SK-N-SH treated with all-trans-retinoic acid at 6 μM for 48 hours (cell line): ENCODE results near the gene CRIP3.

Experiments
- ATAC-seq: fragments of 200-7000 bp; cut with Tn5 transposase; 3 replicates; pipeline ENCODE4 v1.9.1; 2020; ENCODE audit warnings: mild to moderate bottlenecking, moderate library complexity
- ARNTL ChIP-seq: fragments of 450-650 bp; formaldehyde crosslinking; IDR thresholded peaks from 2 replicates; pipeline ENCODE4 v1.5.0; 2020; ENCODE audit warnings: low read depth, mild to moderate bottlenecking, moderate library complexity, borderline replicate concordance
- BACH2 ChIP-seq: fragments of 250-450 bp; sonication (Bioruptor Pico); IDR thresholded peaks from 2 replicates; pipeline ENCODE4 v1.9.0; 2021; ENCODE audit warnings: mild to moderate bottlenecking, borderline replicate concordance
- CSDC2 ChIP-seq: fragments of 250-450 bp; sonication (Bioruptor Pico); IDR thresholded peaks from 2 replicates; pipeline ENCODE4 v1.5.0; 2020; ENCODE audit warnings: mild to moderate bottlenecking, moderate library complexity
- ESRRG ChIP-seq: fragments of 250-450 bp; sonication (Bioruptor Pico); IDR thresholded peaks from 2 replicates; pipeline ENCODE4 v1.6.1; 2021; ENCODE audit warnings: mild to moderate bottlenecking
- GLIS3 ChIP-seq: fragments of 250-450 bp; sonication (Bioruptor Pico); IDR thresholded peaks from 2 replicates; pipeline ENCODE4 v1.5.0; 2020; ENCODE audit warnings: mild to moderate bottlenecking, moderate library complexity
- ISL1 ChIP-seq: fragments of 250-450 bp; sonication (Bioruptor Pico); IDR thresholded peaks from 2 replicates; pipeline ENCODE4 v2.1.2; 2022; ENCODE audit warnings: mild to moderate bottlenecking, moderate library complexity
- OSR1 ChIP-seq: fragments of 250-450 bp; sonication (Bioruptor Pico); IDR thresholded peaks from 2 replicates; pipeline ENCODE4 v1.8.0; 2022; ENCODE audit warnings: moderate library complexity, mild to moderate bottlenecking, inconsistent platforms
- PPARA ChIP-seq: fragments of 250-450 bp; sonication (Bioruptor Pico); IDR thresholded peaks from 2 replicates; pipeline ENCODE4 v1.5.0; 2020; ENCODE audit warnings: mild to moderate bottlenecking, borderline replicate concordance
- RARB ChIP-seq: fragments of 250-450 bp; sonication (Bioruptor Pico); IDR thresholded peaks from 2 replicates; pipeline ENCODE4 v1.8.0; 2021; ENCODE audit warnings: mild to moderate bottlenecking, moderate library complexity
- SNAI2 ChIP-seq: fragments of 250-450 bp; sonication (Bioruptor Pico); IDR thresholded peaks from 2 replicates; pipeline ENCODE4 v1.5.0; 2020; ENCODE audit warnings: mild to moderate bottlenecking, moderate library complexity
- TCF4 ChIP-seq: fragments of 250-450 bp; sonication (Bioruptor Pico); IDR thresholded peaks from 2 replicates; pipeline ENCODE4 v1.8.0; 2021; ENCODE audit warnings: mild to moderate bottlenecking, moderate library complexity, borderline replicate concordance
- TOX ChIP-seq: fragments of 250-450 bp; sonication (Bioruptor Pico); IDR thresholded peaks from 2 replicates; pipeline ENCODE4 v1.8.0; 2021; ENCODE audit warnings: mild to moderate bottlenecking, moderate library complexity, borderline replicate concordance
- ZC3H10 ChIP-seq: fragments of 250-450 bp; sonication (Bioruptor Pico); IDR thresholded peaks from 2 replicates; pipeline ENCODE4 v1.5.1; 2021; ENCODE audit warnings: mild to moderate bottlenecking, moderate library complexity
- ZFP3 ChIP-seq: fragments of 250-450 bp; sonication (Bioruptor Pico); IDR thresholded peaks from 2 replicates; pipeline ENCODE4 v1.5.0; 2020; ENCODE audit warnings: mild to moderate bottlenecking, moderate library complexity
- ZFP30 ChIP-seq: fragments of 450-650 bp; formaldehyde crosslinking; IDR thresholded peaks from 2 replicates; pipeline ENCODE4 v1.5.0; 2022; ENCODE audit warnings: mild to moderate bottlenecking, moderate library complexity
- ZNF565 ChIP-seq: fragments of 450-650 bp; formaldehyde crosslinking; conservative IDR thresholded peaks from 2 replicates; pipeline ENCODE4 v1.5.0; 2020; ENCODE audit warnings: low read depth, mild to moderate bottlenecking, moderate library complexity
- ZNF70 ChIP-seq: fragments of 450-650 bp; formaldehyde crosslinking; IDR thresholded peaks from 2 replicates; pipeline ENCODE4 v1.5.0; 2020; ENCODE audit warnings: mild to moderate bottlenecking, moderate library complexity
- ZNF8 ChIP-seq: fragments of 450-650 bp; formaldehyde crosslinking; IDR thresholded peaks from 2 replicates; pipeline ENCODE4 v1.5.0; 2020; ENCODE audit warnings: mild to moderate bottlenecking, moderate library complexity
- TF ChIP-seq, protein P1 (sequence below): fragments of 250-450 bp; sonication (Bioruptor Pico); IDR thresholded peaks from 2 replicates; pipeline ENCODE4 v1.8.0; 2021; ENCODE audit warnings: low read depth, mild to moderate bottlenecking, moderate library complexity, borderline replicate concordance
- TF ChIP-seq, protein P2 (sequence below): fragments of 250-450 bp; sonication (Bioruptor Pico); IDR thresholded peaks from 2 replicates; pipeline ENCODE4 v1.5.1; 2021; ENCODE audit warnings: mild to moderate bottlenecking, moderate library complexity
- TF ChIP-seq, protein P3 (sequence below): fragments of 250-450 bp; sonication (Bioruptor Pico); IDR thresholded peaks from 2 replicates; pipeline ENCODE4 v1.5.1; 2020; ENCODE audit warnings: low read depth, mild to moderate bottlenecking, moderate library complexity
- TF ChIP-seq, protein P4 (sequence below): fragments of 250-450 bp; sonication (Bioruptor Pico); IDR thresholded peaks from 2 replicates; pipeline ENCODE4 v1.8.0; 2020; ENCODE audit warnings: mild to moderate bottlenecking, moderate library complexity, borderline replicate concordance

The CRIP3 gene

DNA sequence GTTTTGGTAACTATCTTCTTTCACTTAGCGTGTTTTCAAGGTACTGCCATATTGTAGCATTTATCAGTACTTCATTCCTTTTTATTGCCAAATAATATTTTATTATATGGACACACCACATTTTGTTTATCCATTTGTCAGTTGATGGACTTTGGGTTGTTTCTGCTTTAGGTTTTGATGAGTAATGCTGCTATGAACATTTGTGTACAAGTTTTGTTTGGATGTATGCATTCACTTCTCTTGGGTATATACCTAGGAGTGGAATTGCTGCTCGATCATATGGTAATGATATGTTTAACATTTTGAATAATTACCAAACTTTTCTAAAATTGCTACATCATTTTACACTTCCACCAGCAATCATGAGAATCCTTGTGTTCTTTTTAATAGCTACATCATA is 16.9 kb downstream of the CRIP3 start:
- ATAC-seq, result no peak
- TF ChIP-seq ARNTL (CRISPR knock-in tag) (no peak), ZNF565 (CRISPR knock-in tag) (no peak), TCF4 (no peak), ZFP30 (CRISPR knock-in tag) (no peak), CSDC2 (CRISPR knock-in tag) (no peak), OSR1 (CRISPR knock-in tag) (no peak), SNAI2 (no peak), ZFP3 (CRISPR knock-in tag) (no peak), ZNF70 (CRISPR knock-in tag) (no peak), GLIS3 (no peak), ISL1 (CRISPR knock-in tag) (no peak), PPARA (CRISPR knock-in tag) (no peak), RARB (CRISPR knock-in tag) (no peak), ZC3H10 (CRISPR knock-in tag) (no peak)
- TF ChIP-seq, protein P1, sequence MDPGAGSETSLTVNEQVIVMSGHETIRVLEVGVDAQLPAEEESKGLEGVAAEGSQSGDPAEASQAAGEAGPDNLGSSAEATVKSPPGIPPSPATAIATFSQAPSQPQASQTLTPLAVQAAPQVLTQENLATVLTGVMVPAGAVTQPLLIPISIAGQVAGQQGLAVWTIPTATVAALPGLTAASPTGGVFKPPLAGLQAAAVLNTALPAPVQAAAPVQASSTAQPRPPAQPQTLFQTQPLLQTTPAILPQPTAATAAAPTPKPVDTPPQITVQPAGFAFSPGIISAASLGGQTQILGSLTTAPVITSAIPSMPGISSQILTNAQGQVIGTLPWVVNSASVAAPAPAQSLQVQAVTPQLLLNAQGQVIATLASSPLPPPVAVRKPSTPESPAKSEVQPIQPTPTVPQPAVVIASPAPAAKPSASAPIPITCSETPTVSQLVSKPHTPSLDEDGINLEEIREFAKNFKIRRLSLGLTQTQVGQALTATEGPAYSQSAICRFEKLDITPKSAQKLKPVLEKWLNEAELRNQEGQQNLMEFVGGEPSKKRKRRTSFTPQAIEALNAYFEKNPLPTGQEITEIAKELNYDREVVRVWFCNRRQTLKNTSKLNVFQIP, result no peak
- TF ChIP-seq, protein P2, sequence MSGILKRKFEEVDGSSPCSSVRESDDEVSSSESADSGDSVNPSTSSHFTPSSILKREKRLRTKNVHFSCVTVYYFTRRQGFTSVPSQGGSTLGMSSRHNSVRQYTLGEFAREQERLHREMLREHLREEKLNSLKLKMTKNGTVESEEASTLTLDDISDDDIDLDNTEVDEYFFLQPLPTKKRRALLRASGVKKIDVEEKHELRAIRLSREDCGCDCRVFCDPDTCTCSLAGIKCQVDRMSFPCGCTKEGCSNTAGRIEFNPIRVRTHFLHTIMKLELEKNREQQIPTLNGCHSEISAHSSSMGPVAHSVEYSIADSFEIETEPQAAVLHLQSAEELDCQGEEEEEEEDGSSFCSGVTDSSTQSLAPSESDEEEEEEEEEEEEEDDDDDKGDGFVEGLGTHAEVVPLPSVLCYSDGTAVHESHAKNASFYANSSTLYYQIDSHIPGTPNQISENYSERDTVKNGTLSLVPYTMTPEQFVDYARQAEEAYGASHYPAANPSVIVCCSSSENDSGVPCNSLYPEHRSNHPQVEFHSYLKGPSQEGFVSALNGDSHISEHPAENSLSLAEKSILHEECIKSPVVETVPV (CRISPR knock-in tag), result no peak
- TF ChIP-seq, all 23 proteins: peak for 0

DNA sequence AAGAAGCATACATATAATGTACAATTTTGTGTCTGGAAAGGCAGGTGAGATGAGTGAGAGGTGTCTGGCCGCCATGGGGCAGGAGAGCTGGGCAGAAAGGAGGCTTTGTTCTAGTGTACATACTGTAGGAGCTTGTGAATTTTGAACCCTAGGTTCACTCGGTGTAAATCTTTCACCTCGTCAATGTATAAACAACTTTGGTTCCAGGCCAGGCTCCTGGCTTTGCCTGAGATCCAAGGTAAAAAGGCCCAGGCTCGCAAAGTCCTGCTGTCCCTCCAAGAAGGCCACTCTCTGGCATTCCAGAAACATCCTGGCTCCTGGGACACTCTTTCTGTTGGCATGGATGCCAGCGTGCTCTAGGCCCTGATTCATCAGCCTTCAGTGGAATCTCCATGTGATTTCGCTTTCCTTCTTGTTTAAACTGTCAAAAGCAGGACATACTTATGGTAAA is 17.7 kb downstream of the CRIP3 start:
- no peak for ATAC-seq
- TF ChIP-seq, protein P3, sequence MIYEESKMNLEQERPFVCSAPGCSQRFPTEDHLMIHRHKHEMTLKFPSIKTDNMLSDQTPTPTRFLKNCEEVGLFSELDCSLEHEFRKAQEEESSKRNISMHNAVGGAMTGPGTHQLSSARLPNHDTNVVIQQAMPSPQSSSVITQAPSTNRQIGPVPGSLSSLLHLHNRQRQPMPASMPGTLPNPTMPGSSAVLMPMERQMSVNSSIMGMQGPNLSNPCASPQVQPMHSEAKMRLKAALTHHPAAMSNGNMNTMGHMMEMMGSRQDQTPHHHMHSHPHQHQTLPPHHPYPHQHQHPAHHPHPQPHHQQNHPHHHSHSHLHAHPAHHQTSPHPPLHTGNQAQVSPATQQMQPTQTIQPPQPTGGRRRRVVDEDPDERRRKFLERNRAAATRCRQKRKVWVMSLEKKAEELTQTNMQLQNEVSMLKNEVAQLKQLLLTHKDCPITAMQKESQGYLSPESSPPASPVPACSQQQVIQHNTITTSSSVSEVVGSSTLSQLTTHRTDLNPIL (CRISPR knock-in tag), result no peak
- TF ChIP-seq ZFP3 (CRISPR knock-in tag) (no peak), PPARA (CRISPR knock-in tag) (no peak), ARNTL (CRISPR knock-in tag) (no peak), ZNF70 (CRISPR knock-in tag) (no peak)
- TF ChIP-seq, protein P2 (CRISPR knock-in tag), result no peak
- TF ChIP-seq, protein P4, sequence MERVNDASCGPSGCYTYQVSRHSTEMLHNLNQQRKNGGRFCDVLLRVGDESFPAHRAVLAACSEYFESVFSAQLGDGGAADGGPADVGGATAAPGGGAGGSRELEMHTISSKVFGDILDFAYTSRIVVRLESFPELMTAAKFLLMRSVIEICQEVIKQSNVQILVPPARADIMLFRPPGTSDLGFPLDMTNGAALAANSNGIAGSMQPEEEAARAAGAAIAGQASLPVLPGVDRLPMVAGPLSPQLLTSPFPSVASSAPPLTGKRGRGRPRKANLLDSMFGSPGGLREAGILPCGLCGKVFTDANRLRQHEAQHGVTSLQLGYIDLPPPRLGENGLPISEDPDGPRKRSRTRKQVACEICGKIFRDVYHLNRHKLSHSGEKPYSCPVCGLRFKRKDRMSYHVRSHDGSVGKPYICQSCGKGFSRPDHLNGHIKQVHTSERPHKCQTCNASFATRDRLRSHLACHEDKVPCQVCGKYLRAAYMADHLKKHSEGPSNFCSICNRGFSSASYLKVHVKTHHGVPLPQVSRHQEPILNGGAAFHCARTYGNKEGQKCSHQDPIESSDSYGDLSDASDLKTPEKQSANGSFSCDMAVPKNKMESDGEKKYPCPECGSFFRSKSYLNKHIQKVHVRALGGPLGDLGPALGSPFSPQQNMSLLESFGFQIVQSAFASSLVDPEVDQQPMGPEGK (CRISPR knock-in tag), result no peak

DNA sequence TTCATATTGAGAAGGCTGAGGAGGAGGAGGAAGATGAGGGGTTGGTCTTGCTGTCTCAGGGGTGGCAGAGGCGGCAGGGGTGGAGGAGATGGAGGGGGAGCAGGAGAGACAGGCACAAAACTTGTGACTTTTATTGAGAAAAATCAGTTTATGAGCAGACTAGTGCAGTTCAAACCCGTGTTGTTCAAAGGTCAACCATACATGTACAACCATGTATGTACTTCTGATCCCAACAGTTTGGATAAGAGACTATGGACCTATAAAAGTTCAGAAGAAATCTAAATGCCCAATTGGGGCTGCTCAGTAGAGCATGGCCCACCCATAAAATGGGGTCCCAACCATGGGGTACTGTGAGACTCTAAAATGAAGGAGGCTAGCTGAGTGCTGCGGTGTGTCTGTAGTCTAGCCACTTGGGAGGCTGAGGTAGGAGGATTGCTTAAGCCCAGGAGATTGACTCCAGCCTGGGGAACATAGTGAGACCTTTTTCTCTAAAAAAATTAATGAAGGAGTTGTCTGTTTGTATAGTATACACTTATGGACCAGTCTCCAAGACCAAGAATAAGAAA is 18.2 kb downstream of the CRIP3 start:
- ATAC-seq, result no peak
- no peak for TF ChIP-seq OSR1 (CRISPR knock-in tag)
- TF ChIP-seq, protein P2 (CRISPR knock-in tag), result no peak
- TF ChIP-seq, protein P4 (CRISPR knock-in tag), result no peak
- no peak for TF ChIP-seq ZNF565 (CRISPR knock-in tag)
- TF ChIP-seq ZNF8, result no peak
- TF ChIP-seq BACH2, result no peak
- TF ChIP-seq TOX (CRISPR knock-in tag), result no peak
- no peak for TF ChIP-seq ARNTL (CRISPR knock-in tag)
- TF ChIP-seq RARB (CRISPR knock-in tag), result no peak
- no peak for TF ChIP-seq PPARA (CRISPR knock-in tag)
- TF ChIP-seq ZFP30 (CRISPR knock-in tag), result no peak
- no peak for TF ChIP-seq ZNF70 (CRISPR knock-in tag)
- TF ChIP-seq ISL1 (CRISPR knock-in tag), result no peak
- no peak for TF ChIP-seq ESRRG
- TF ChIP-seq, protein P1, result no peak
- TF ChIP-seq SNAI2, result no peak
- TF ChIP-seq TCF4, result no peak
- TF ChIP-seq ZC3H10 (CRISPR knock-in tag), result no peak
